Stimulated activated CD8-positive, alpha-beta memory T cell treated with anti-CD3 and anti-CD28 coated beads, Interleukin-15, amount 100 ng/mL, for 4 hours (primary cell): ENCODE measurements around the gene ANXA1.

Experiments used
- DNase-seq, 2 donors: peaks; one replicate each; pipeline ENCODE4 v3.0.0-alpha.2; 2020; ENCODE audit warnings: low read depth in 2 of 2

Gene ANXA1

GRCh38 chr9:73210886-73211666, 59.4 kb downstream of the ANXA1 start:
- no peak for DNase-seq

- DNase-seq, result no peak
Measured at GRCh38 chr9:73213300-73213699, 61.6 kb downstream of the ANXA1 start.

- DNase-seq, result no peak
Measured at GRCh38 chr9:73215249-73215648, 63.6 kb downstream of the ANXA1 start.

- DNase-seq, result no peak
Measured at GRCh38 chr9:73216100-73216499, 64.4 kb downstream of the ANXA1 start.
